Thyroid gland (tissue), 4 donors: Measurements from ENCODE around the gene GALNT18.

ENCODE experiments used
- POLR2A ChIP-seq, 2 donors: fragments of 450-650 bp; IDR thresholded peaks; one replicate each; pipeline ENCODE4 v1.6.1; 2017; ENCODE audit warnings: antibody characterized with exemption in 2 of 2, mild to moderate bottlenecking in 2 of 2, moderate library complexity in 1 of 2
- TF ChIP-seq, protein P1 (sequence below), 6 experiments: fragments of 200-600 bp in 3 of 6; fragments of 450-650 bp in 3 of 6; sonication (generic) in 3 of 6; IDR thresholded peaks; one replicate each; pipeline ENCODE4 v1.5.1; 2016 to 2019; ENCODE audit warnings: antibody characterized with exemption in 6 of 6, mild to moderate bottlenecking in 2 of 6, inconsistent platforms in 1 of 6, moderate library complexity in 1 of 6

DNA sequence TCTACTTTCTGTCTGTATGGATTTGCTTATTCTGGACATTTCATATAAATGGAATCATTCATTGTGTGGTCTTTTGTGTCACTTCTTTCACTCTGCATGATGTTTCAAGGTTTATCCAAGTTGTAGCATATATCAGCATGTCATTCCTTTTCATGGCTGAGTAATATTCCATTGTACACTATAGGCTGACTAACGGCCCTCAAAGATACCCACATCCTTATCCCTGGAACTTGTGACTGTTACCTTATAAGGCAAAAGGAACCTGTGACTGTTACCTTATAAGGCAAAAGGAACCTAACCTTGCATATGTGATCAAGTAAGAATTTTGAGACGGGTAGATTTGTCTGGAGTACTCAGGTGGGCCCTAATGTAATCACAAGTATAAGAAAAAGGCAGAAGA, 380.5 kb downstream of the GALNT18 start:
- TF ChIP-seq, protein P1, sequence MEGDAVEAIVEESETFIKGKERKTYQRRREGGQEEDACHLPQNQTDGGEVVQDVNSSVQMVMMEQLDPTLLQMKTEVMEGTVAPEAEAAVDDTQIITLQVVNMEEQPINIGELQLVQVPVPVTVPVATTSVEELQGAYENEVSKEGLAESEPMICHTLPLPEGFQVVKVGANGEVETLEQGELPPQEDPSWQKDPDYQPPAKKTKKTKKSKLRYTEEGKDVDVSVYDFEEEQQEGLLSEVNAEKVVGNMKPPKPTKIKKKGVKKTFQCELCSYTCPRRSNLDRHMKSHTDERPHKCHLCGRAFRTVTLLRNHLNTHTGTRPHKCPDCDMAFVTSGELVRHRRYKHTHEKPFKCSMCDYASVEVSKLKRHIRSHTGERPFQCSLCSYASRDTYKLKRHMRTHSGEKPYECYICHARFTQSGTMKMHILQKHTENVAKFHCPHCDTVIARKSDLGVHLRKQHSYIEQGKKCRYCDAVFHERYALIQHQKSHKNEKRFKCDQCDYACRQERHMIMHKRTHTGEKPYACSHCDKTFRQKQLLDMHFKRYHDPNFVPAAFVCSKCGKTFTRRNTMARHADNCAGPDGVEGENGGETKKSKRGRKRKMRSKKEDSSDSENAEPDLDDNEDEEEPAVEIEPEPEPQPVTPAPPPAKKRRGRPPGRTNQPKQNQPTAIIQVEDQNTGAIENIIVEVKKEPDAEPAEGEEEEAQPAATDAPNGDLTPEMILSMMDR (IDR thresholded peaks at IDR 0.05) = no peak
- no peak for TF ChIP-seq POLR2A (IDR thresholded peaks at IDR 0.05)
